Mammary epithelial cell (primary cell): ENCODE data around the gene LSR.

ENCODE experiments used
- CTCF ChIP-seq, 2 donors: IDR thresholded peaks in 1 of 2; conservative IDR thresholded peaks in 1 of 2; 2 replicates each; pipeline ENCODE4 v1.5.1; 2011 to 2012; ENCODE audit warnings: inconsistent platforms in 2 of 2, low read length in 2 of 2, mild to moderate bottlenecking in 2 of 2, control low read depth in 1 of 2, low read depth in 1 of 2; ENCODE audit not compliant: insufficient read depth in 1 of 2; ENCODE audit errors: extremely low read depth in 1 of 2
- EZH2 ChIP-seq: IDR thresholded peaks from 2 replicates; pipeline ENCODE4 v1.6.1; 2012; ENCODE audit warnings: low read length, inconsistent platforms, borderline replicate concordance

GRCh38 chr19:35265126-35265899, 16.5 kb downstream of the LSR start:
- no peak for TF ChIP-seq CTCF (conservative IDR thresholded peaks at IDR 0.05 in 1 of 2, IDR thresholded peaks at IDR 0.05 in 1 of 2; ENCODE audit: extremely low read depth in 1 of 2, insufficient read depth in 1 of 2, low read depth in 1 of 2, low read length in 2 of 2)
- TF ChIP-seq EZH2 = no peak
